Measurements from ENCODE around the gene SLC35A2.

DNA sequence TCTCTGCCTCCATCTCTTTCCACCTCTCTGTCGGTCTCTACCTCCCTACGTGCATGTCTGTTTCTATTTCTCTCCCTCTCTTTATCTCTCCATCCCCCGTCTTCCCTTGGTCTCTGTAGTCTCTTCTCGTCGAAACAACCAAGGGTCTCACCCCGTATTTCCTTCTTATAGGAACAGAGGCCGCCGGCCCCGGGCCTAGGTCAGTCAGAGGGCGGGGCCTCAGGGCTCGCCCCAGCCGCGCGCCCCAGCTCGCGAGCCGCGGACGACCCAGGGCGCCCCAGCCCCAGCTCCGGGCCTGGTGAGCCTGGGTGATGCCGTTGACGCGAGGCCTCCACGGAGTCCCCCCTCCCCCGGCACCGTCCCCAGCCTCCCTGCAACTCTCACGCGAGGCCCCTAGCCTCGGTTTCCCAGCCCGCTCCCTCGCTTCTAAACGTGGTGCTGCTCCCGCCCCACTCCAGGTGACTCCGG is 20.5 kb downstream of the SLC35A2 start:
- TF ChIP-seq, protein P1, sequence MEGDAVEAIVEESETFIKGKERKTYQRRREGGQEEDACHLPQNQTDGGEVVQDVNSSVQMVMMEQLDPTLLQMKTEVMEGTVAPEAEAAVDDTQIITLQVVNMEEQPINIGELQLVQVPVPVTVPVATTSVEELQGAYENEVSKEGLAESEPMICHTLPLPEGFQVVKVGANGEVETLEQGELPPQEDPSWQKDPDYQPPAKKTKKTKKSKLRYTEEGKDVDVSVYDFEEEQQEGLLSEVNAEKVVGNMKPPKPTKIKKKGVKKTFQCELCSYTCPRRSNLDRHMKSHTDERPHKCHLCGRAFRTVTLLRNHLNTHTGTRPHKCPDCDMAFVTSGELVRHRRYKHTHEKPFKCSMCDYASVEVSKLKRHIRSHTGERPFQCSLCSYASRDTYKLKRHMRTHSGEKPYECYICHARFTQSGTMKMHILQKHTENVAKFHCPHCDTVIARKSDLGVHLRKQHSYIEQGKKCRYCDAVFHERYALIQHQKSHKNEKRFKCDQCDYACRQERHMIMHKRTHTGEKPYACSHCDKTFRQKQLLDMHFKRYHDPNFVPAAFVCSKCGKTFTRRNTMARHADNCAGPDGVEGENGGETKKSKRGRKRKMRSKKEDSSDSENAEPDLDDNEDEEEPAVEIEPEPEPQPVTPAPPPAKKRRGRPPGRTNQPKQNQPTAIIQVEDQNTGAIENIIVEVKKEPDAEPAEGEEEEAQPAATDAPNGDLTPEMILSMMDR (IDR thresholded peaks at IDR 0.05 in 8 of 11, conservative IDR thresholded peaks at IDR 0.05 in 3 of 11): no peak
- TF ChIP-seq POLR2AphosphoS5 (IDR thresholded peaks at IDR 0.05): no peak
- no peak for TF ChIP-seq POLR2A (IDR thresholded peaks at IDR 0.05)

Measured in spleen (tissue), 7 donors.